ENCODE measurements around the gene PAEP. TPM values are rescaled to one million over a fixed set of nuclear protein-coding genes. Genes with fewer than 3 reads are reported as not detected.
"Not testable (repeated sequence)": the region's sequence is repeated elsewhere in the genome, so short reads cannot be mapped to it uniquely, and the experiment has no call there.

The PAEP gene
- not detected for total RNA-seq
- long read RNA-seq: 0 reads

DNA sequence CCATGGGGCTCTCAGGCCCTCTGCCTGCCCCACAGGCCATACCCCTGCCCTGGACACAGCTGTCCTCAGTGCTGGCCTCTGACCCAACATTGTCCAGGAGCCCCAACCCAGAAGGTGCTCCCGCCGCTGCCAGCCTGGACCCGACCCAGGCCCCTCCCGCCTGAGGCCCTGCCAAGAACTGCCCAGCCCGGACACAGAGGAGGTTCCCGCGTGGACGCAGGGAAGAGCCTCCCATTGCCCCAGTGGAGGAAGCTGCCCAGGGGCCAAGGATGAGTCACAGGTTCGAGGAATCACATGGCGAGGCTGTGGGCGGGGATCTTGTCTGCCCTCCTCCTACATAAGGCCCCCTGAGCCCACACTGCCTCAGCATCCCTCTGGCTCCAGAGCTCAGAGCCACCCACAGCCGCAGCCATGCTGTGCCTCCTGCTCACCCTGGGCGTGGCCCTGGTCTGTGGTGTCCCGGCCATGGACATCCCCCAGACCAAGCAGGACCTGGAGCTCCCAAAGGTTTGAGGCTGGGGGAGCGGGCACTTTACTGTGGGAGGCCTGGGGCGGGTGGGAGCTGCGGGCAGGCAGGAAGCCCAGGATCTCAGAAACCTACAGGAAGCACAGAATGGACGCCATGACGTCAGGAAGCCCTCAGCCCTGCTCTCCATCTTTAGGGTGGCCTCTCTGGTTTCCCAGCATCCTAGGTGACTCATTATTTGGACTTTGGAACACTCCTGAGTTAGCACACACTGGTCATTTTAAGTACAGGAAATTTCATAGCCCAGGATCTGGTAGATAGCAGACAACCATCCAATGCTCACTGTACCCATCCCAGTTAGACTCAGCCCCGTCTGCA, at the start of gene PAEP:
PAEP (plus strand) TSS at position 366 of the 844 bp plus-strand sequence.
- Histone ChIP-seq H3K4me3 (no peak within 1 kb of the TSS), H3K27ac (replicated peaks) (no peak within 1 kb of the TSS), H3K4me1 (no peaks in the 10 kb centered on the region), H3K27me3 (ENCODE audit: low read depth) (peaks cover 68% of the 10 kb centered on the region), H3K36me3 (no peaks in the 10 kb centered on the region), H3K9me3 (replicated peaks) (no peaks in the 10 kb centered on the region)
- DNase-seq: no peak
- TF ChIP-seq, protein P1, sequence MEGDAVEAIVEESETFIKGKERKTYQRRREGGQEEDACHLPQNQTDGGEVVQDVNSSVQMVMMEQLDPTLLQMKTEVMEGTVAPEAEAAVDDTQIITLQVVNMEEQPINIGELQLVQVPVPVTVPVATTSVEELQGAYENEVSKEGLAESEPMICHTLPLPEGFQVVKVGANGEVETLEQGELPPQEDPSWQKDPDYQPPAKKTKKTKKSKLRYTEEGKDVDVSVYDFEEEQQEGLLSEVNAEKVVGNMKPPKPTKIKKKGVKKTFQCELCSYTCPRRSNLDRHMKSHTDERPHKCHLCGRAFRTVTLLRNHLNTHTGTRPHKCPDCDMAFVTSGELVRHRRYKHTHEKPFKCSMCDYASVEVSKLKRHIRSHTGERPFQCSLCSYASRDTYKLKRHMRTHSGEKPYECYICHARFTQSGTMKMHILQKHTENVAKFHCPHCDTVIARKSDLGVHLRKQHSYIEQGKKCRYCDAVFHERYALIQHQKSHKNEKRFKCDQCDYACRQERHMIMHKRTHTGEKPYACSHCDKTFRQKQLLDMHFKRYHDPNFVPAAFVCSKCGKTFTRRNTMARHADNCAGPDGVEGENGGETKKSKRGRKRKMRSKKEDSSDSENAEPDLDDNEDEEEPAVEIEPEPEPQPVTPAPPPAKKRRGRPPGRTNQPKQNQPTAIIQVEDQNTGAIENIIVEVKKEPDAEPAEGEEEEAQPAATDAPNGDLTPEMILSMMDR (IDR thresholded peaks at IDR 0.05; ENCODE audit: borderline replicate concordance): no peak
- intact Hi-C loops (cut with micrococcal nuclease): no loop called here

DNA sequence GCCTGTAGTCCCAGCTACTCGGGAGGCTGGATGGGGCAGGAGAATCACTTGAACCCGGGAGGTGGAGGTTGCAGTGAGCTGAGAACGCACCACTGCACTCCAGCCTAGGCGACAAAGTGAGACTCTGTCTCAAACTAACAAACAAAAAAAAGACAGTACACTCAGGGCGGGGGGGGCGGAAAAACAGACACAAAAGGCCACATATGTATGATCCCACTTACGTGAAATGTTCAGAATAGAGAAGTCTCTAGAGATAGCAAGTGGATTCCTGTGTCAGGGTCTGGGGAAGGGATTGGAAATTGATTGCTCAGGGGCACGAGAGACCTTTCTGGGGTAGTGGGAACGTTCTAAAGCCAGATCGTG, 49.3 kb upstream of the PAEP start:
- Histone ChIP-seq H3K9me3 (replicated peaks) (peaks cover 20% of the 10 kb centered on the region), H3K4me1 (no peaks in the 10 kb centered on the region), H3K27me3 (ENCODE audit: low read depth) (peaks cover 15% of the 10 kb centered on the region), H3K4me3 (no peak overlapping the region), H3K36me3 (no peaks in the 10 kb centered on the region), H3K27ac (replicated peaks) (no peak overlapping the region)
- TF ChIP-seq, protein P1 (IDR thresholded peaks at IDR 0.05; ENCODE audit: borderline replicate concordance): no peak
- DNase-seq: no peak
- intact Hi-C loops (cut with micrococcal nuclease): no loop called here

DNA sequence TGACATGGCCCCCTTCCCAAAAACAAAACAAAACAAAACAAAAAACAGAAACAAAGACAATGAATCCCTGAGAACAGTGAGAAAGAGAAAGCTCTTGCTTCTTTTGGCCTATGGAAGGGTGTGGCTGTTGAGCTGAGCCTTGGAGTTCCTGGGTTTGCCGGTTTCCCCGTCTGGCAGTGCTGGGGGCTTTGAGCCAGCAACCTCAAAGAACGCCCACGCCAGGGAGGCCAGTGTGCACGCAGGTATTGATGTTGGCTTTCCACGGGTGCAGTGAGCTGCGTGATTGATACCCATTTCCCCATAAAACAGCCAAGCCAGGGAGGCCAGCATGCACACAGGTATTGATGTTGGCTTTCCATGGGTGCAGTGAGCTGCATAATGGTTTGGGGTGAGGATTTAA, 48.7 kb upstream of the PAEP start:
- TF ChIP-seq, protein P1 (IDR thresholded peaks at IDR 0.05; ENCODE audit: borderline replicate concordance): no peak
- intact Hi-C loops (cut with micrococcal nuclease): no loop called here
- H3K4me3 ChIP-seq: no peak overlapping the region
- H3K27me3 ChIP-seq (ENCODE audit: low read depth): peaks cover 15% of the 10 kb centered on the region
- no peak overlapping the region for H3K27ac ChIP-seq (replicated peaks)
- no peaks in the 10 kb centered on the region for H3K36me3 ChIP-seq
- no peak for DNase-seq
- H3K9me3 ChIP-seq (replicated peaks): peaks cover 20% of the 10 kb centered on the region
- no peaks in the 10 kb centered on the region for H3K4me1 ChIP-seq

DNA sequence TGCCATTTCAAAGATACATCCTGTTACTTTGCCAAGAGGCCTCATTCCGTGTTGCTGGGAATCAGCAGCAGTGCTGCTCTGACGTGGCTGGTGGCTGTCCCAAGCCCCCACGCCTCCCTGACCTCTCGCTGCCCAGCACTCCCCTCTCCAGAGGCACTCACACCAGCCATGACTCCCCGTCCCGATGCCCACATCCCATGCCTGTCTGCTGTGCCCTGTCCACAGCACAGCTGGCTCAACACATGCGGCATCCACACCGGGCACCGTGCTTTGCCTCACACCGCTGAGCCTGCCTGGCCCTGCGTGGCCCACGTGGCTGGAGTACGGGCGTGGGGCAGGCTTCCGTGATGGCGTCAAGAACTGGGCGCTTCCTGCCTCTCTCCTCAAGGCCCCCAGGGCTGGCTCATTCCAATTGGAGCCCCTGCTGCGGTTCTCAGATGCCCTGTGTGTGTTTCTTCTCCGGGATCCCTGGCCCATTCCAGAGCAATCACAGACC, 48.2 kb upstream of the PAEP start:
- no peaks in the 10 kb centered on the region for H3K36me3 ChIP-seq
- H3K27me3 ChIP-seq (ENCODE audit: low read depth): peaks cover 15% of the 10 kb centered on the region
- no peak overlapping the region for H3K4me3 ChIP-seq
- peaks cover 20% of the 10 kb centered on the region for H3K9me3 ChIP-seq (replicated peaks)
- H3K4me1 ChIP-seq: no peaks in the 10 kb centered on the region
- H3K27ac ChIP-seq (replicated peaks): no peak overlapping the region
- TF ChIP-seq, protein P1 (IDR thresholded peaks at IDR 0.05; ENCODE audit: borderline replicate concordance): no peak
- no peak for DNase-seq
- intact Hi-C loops (cut with micrococcal nuclease): no loop called here

- intact Hi-C loops (cut with micrococcal nuclease); H3K4me1 ChIP-seq: not testable (repeated sequence)
Observed at GRCh38 chr9:135513906-135514305, 47.6 kb upstream of the PAEP start.

More at GRCh38 chr9:135513906-135514305, 47.6 kb upstream of the PAEP start:
- Histone ChIP-seq H3K9me3 (replicated peaks) (peaks cover 15% of the 10 kb centered on the region), H3K27me3 (ENCODE audit: low read depth) (peaks cover 15% of the 10 kb centered on the region)
- DNase-seq; H3K36me3 ChIP-seq; H3K27ac ChIP-seq (replicated peaks); H3K4me3 ChIP-seq: not testable (repeated sequence)

All from left ventricle myocardium inferior (tissue), 1 donor.